Left lobe of liver (tissue), 2 donors: Measurements from ENCODE around the gene SREBF2. TPM values are rescaled to one million over a fixed set of nuclear protein-coding genes. Genes with fewer than 3 reads are reported as not detected.
"Not testable (repeated sequence)": the region's sequence is repeated elsewhere in the genome, so short reads cannot be mapped to it uniquely, and the experiment has no call there.

Source experiments
- ATAC-seq: fragments of 200-7000 bp; cut with Tn5 transposase; one replicate; pipeline ENCODE4 v1.9.1; 2020; ENCODE audit warnings: mild to moderate bottlenecking, moderate library complexity
- DNase-seq: peaks from one replicate; pipeline ENCODE4 v3.0.0-alpha.2; 2020; ENCODE audit warnings: low spot score
- total RNA-seq: library from RNA; stranded (reverse); gene quantifications from one replicate; pipeline ENCODE4 v1.2.1, GENCODE V29; 2021
- donor health status: DM: no; HTN: no; CAD: no; lungs with moderate emphysema.
- donor health status: DM: no; HTN: yes; CAD: no.

The SREBF2 gene
- total RNA-seq, 1 donor from 2014 or later = 30.4 TPM

DNA sequence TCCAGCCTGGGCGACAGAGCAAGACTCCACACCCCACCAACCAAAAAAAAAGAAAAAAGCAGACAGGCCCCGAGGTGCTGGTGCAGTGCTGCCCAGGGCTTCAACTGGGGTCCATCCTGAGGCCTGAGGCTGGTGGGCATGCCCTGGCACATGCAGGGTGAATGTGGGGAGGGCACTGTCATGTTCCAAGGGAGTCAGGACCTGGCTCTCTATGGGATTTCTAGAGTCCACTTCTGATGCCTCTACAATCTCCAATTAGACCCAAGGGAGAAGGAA is 103.9 kb downstream of the SREBF2 start:
- ATAC-seq (no peak), DNase-seq (no peak)

DNA sequence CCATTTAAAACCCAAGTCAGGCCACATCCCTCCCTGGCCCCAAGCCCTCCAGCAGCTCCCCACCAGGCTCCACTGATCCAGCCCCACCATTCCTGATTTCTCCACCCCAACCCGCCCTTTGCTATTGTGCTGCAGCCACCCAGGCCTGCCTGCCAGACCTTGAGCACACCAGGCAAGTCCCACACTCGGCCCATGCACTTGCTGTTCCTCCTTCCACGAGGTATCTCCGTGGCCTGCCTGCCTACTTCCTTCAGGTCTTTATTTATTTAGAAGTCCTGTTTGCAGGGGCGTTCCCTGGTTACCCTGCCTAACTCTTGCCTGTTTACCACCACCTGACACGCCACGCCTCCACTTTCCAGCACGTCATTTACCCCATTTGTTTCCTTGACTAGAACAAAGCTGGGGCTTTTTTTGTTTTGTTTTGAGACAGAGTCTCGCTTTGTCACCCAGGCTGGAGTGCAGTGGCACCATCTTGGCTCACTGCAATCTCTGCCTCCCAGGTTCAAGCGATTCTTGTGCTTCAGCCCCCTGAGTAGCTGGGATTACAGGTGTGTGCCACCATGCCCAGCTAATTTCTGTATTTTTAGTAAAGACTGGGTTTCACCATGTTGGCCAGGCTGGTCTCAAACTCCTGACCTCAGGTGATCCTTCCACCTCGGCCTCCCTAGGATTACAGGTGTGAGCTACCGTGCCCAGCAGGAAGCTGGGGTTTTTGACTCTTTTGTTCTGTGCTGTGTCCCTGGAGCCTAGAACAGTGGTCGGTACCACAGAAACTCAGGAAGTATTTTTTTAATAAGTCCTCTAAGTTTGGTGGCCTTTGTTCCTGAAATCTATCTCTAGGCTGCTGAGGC is 107.3 kb downstream of the SREBF2 start:
- no peak for ATAC-seq
- DNase-seq = no peak

DNA sequence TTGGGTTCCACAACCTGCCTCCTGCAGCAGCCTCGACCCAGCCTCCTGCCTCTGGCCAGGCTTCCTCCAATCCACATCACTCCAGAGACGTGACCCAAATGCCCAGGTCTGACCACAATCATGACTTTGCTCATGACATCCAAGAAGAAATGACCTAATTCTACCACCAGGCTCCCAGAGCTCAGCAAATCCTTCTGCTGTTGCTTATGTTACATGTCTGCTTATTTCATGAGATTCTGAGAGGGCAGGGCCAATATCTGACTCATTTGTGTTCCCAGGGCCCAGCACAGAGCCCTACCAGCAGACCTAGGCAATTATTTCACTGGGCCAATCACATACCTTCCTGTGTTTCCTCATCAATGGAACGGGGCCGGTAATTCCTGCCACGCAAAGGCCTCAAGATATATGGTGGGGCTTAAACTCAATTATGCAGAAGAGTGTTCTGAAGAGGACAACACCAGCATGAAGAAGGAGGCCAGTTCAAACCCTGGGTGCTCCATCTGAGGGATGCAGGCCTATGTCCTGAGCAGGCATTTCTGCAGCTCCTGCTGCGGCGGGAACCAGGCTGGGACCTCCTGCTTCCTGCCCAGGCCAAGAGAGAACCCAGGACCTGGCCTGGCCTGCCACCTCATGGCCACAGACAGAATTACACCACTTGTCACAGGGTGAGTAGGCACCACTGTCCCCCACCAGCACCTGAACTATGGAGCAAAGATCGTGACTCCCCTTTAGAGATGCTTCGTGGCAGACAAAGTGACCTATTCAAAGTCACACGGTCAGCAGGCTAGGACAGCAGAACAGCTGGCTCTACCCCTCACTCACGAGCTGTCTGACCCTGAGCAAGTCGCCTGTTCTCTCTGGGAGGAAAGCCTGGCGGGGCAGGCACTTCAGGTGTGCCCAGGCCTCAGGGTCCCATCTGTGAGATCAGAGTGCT is 108.2 kb downstream of the SREBF2 start:
- ATAC-seq = peak; percentile 98

GRCh38 chr22:41943661-41944209 is 110.8 kb downstream of the SREBF2 start:
- no peak for DNase-seq
- no peak for ATAC-seq

More for the DNA sequence above, 108.2 kb downstream of the SREBF2 start:
- DNase-seq = peak; percentile 82

- ATAC-seq = peak; percentile 97
- peak; percentile 89 for DNase-seq
Observed at GRCh38 chr22:41946629-41947423, 113.9 kb downstream of the SREBF2 start, which contains the start of gene CENPM. Gene CENPM (minus strand): TSS chr22:41947152. CDS start chr22:41947076, 76 bp downstream.

GRCh38 chr22:41947424-41948080 is 114.6 kb downstream of the SREBF2 start:
- DNase-seq (no peak), ATAC-seq (no peak)

GRCh38 chr22:41948142-41948541 is 115.2 kb downstream of the SREBF2 start:
- DNase-seq (no peak), ATAC-seq (no peak)

DNA sequence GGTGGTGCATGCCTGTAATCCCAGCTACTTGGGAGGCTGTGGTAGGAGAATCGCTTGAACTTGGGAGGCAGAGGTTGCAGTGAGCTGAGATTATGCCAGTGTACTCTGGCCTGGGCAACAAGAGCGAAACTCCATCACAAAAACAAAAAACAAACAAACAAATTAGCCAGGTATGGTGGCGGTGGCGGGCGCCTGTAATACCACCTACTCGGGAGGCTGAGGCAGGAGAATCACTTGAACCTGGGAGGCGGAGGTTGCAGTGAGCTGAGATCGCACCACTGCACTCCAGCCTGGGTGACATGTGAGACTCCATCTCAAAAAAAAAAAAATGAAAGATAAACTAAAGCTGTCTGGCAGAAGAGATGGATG is 116.0 kb downstream of the SREBF2 start:
- ATAC-seq, DNase-seq: not testable (repeated sequence)

DNA sequence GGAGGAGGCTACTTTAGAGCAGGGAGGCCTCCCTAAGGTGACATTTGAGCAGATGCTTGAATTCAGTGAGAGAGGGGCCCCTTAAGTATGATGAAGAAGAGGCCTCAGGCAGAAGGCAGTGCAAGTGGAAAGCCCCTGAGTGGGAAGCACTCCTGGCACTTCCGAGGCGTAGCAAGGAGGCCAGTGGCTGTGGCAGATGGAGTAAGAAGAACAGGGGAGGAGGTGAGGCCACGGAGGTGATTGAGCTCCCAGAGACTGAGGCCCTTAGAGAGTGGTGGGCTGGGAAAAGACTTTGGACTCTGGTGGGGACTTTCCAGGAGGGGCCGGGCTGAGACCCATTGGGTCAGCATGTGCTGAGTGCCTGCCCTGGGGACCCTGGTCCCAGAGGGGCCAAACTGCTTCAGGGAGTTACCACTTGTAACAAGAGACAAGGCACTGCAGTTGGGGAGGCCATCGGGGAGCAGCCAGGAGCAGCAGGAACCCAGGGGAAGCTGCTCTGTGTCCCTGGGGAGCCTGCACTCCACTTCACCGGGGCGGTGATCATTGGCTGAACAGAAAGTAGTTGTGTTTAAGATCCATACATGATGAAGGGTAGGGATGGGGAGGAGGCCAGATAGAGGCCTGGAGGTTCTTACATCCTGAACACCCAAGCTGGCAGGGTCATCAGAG is 116.5 kb downstream of the SREBF2 start:
- no peak for DNase-seq
- no peak for ATAC-seq

DNA sequence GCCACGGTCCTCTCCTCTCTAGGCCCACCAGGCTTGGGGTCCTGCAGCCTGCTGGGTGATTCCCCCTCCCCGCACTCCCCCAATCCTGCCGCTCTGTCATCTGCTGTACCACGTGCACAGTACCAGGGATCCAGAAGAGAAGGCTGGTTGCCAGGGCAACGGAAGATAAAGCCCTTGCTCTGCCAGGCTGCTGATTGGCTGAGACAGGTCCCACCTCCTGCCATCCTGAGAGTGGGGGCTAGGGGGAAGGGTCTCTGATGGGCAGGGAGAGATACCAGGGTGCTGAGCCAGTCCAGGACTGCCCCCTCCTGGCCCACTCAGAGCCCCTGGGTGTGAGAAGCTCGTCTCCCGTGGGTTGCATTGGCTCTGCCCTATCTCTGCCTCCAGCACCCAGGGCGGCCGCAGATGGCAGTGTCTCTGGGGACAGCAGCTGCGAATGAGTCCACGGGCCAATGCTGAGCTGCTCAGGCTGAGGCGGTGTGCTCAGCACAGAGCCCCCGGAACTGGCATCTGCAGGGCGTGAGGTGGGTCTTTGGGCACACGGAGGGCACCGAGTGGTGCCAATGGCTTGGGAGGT is 119.1 kb downstream of the SREBF2 start, which contains the start of gene SMIM45:
Gene SMIM45 (plus strand): TSS at position 253 of the 577 bp plus-strand sequence.
- DNase-seq = no peak
- ATAC-seq = no peak

GRCh38 chr22:41952713-41953112 is 119.8 kb downstream of the SREBF2 start:
- no peak for ATAC-seq
- no peak for DNase-seq

Other genes starting within 250 kb of the SREBF2 start
- 51.8 TPM for gene PMM1, start 243.3 kb upstream of the SREBF2 start, total RNA-seq
- 40.5 TPM for gene DESI1, start 212.1 kb upstream of the SREBF2 start, total RNA-seq
- 65.9 TPM for gene XRCC6, start 211.8 kb upstream of the SREBF2 start, total RNA-seq
- gene SNU13, start 144.2 kb upstream of the SREBF2 start, total RNA-seq = 39.7 TPM
- 0.53 TPM for gene MEI1, start 133.6 kb upstream of the SREBF2 start, total RNA-seq
- 5.1 TPM for gene CCDC134, start 32.4 kb upstream of the SREBF2 start, total RNA-seq
- not detected for gene SHISA8, start 82.0 kb downstream of the SREBF2 start, total RNA-seq
- gene TNFRSF13C, start 93.7 kb downstream of the SREBF2 start, total RNA-seq = 0.10 TPM
- not detected for gene CENPM, start 114.0 kb downstream of the SREBF2 start, total RNA-seq
- gene SEPTIN3, start 136.3 kb downstream of the SREBF2 start, total RNA-seq = not detected
- 0.53 TPM for gene WBP2NL, start 165.7 kb downstream of the SREBF2 start, total RNA-seq
- 19.7 TPM for gene NAGA, start 237.7 kb downstream of the SREBF2 start, total RNA-seq
- gene PHETA2, start 241.1 kb downstream of the SREBF2 start, total RNA-seq = 1.2 TPM
- gene SMDT1, start 246.6 kb downstream of the SREBF2 start, total RNA-seq = 83.8 TPM